AG09309 (cell line): ENCODE results near the gene BLOC1S5.

Experiments used
- DNase-seq: peaks from one replicate; pipeline ENCODE4 v3.0.0-alpha.2; 2010; ENCODE audit warnings: low read depth
- H3K4me3 ChIP-seq: 2 replicates; pipeline ENCODE4 v1.5.1; 2011; ENCODE audit warnings: mild to moderate bottlenecking, low read depth, low read length, moderate library complexity; ENCODE audit not compliant: control insufficient read depth
- CTCF ChIP-seq: IDR thresholded peaks from 2 replicates; pipeline ENCODE4 v1.5.1; 2011; ENCODE audit warnings: mild to moderate bottlenecking, low read depth, low read length, inconsistent platforms; ENCODE audit not compliant: insufficient read depth, control insufficient read depth; ENCODE audit errors: missing control alignments

Gene BLOC1S5

GRCh38 chr6:8063761-8064637 lies at the start of gene BLOC1S5:
BLOC1S5 (minus strand) TSS chr6:8064389; CDS start chr6:8064376, 13 bp downstream.
- DNase-seq = peak; percentile 87
- H3K4me3 ChIP-seq = peak within 1 kb of the TSS; percentile 88
- TF ChIP-seq CTCF = no peak

- no peak for TF ChIP-seq CTCF
- DNase-seq = no peak
- H3K4me3 ChIP-seq = no peak overlapping the region
Observed at GRCh38 chr6:8113131-8113654, 49.0 kb upstream of the BLOC1S5 start.

GRCh38 chr6:8110725-8111124 lies 46.5 kb upstream of the BLOC1S5 start:
- no peak for DNase-seq
- TF ChIP-seq CTCF = no peak
- H3K4me3 ChIP-seq = no peak overlapping the region

- DNase-seq = no peak
- TF ChIP-seq CTCF = no peak
- H3K4me3 ChIP-seq = no peak overlapping the region
Observed at GRCh38 chr6:8110117-8110721, 46.0 kb upstream of the BLOC1S5 start.

- no peak for DNase-seq
- no peak overlapping the region for H3K4me3 ChIP-seq
- no peak for TF ChIP-seq CTCF
Observed at GRCh38 chr6:8108759-8109539, 44.8 kb upstream of the BLOC1S5 start.

- peak; percentile 51 for DNase-seq
- no peak overlapping the region for H3K4me3 ChIP-seq
- TF ChIP-seq CTCF = no peak
Observed at GRCh38 chr6:8108031-8108660, 44.0 kb upstream of the BLOC1S5 start.
